Smooth muscle cell of the pulmonary artery (primary cell): ENCODE results near the gene ASPM. TPM values are rescaled to one million over a fixed set of nuclear protein-coding genes. Genes with fewer than 3 reads are reported as not detected.

ENCODE experiments used
- total RNA-seq: library from RNA; depleted of rRNA; stranded (reverse); fragments of >200 nt; gene quantifications from 2 replicates; pipeline ENCODE4 v1.2.3, GENCODE V29; 2014

The ASPM gene
- total RNA-seq: 4.3 and 15.1 TPM in 2 replicates

DNA sequence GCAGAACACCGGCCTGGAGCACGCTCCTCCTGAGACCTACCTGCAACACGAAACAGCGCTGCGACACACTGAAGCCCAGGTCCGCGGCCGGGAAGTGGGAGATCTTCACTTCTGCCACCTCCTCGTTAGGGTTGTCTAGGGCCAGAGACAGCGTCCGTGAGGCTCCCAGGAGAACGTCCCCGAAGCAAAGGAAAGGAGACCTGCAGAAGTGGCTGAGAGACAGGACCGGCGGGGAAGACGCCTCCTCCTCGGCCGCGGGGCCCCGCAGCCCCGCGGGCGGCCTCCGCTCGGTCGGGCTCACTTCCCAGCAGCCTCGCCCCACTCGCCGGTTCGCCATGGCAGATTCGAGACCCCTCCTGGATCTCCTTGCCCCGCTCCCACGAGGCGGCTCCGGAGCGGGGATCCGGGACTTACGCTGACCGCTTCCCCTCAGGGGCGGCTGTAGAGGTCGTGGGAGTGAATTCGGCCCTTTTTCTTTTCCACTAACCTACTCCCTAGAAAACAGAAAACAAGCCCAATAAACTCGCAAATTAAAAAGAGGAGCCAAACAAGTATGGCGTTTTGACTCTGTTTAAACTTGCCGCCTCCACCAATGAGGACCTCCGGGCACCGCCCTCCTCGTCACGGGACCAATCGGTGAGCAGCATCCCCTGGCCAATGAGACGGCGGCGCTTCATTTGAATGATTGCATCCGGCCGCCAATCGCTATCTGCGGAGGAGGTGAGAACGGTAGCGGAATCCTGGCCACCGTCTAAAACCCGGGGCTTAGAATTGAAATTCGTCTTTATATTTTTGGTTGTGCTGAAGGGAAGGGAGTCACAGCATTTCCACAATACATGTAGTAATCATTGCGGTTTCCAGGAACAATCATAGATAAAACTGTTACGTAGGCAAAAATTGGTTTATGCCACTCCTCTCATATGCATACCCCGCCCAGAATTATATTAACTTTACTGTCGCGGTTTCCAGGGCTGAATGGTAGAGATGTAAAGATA is at the start of gene ASPM:
Gene ASPM, minus strand, starts transcription at position 569 of the 995 bp plus-strand sequence. Its CDS starts 232 bp downstream, at position 337.

GRCh38 chr1:197066719-197067456 is 79.6 kb downstream of the ASPM start, which contains the start of gene F13B:
F13B (minus strand) TSS chr1:197067260; CDS start chr1:197067223, 37 bp downstream.

Other genes starting within 250 kb of the ASPM start
- not detected in 2 replicates for gene CFHR2, start 202.9 kb downstream of the ASPM start, total RNA-seq
- gene CFHR5, start 169.1 kb downstream of the ASPM start, total RNA-seq: not detected in 2 replicates
- gene F13B, start 79.4 kb downstream of the ASPM start, total RNA-seq: not detected in 2 replicates
- gene ZBTB41, start 54.6 kb upstream of the ASPM start, total RNA-seq: 15.5 and 19.6 TPM in 2 replicates
- gene CRB1, start 121.6 kb upstream of the ASPM start, total RNA-seq: 0.33 and 0.46 TPM in 2 replicates